CD14-positive monocyte (primary cell): ENCODE results near the gene LIPE. TPM values are rescaled to one million over a fixed set of nuclear protein-coding genes. Genes with fewer than 3 reads are reported as not detected.
A peak's percentile ranks its signal among the peaks of the same experiment; 100 is the strongest.

Source experiments
- DNase-seq, 3 donors: peaks; one replicate each; pipeline ENCODE4 v3.0.0-alpha.2; 2011 to 2022
- H2AFZ ChIP-seq: 2 replicates; pipeline ENCODE4 v1.6.0; 2012; ENCODE audit warnings: mild to moderate bottlenecking, low read depth, low read length, inconsistent platforms; ENCODE audit not compliant: insufficient read depth, poor library complexity, severe bottlenecking
- H3K27ac ChIP-seq, 2 donors: 1 replicate in 1 of 2; 2 replicates in 1 of 2; pipeline ENCODE4 v1.5.1; 2012 to 2013; ENCODE audit warnings: low read length in 2 of 2, control low read depth in 1 of 2, inconsistent platforms in 1 of 2, low read depth in 1 of 2, mild to moderate bottlenecking in 1 of 2
- H3K27me3 ChIP-seq, 2 donors: one replicate each; pipeline versions ENCODE4 v1.6.0 to v1.6.1; 2011 to 2013; ENCODE audit warnings: low read length in 2 of 2; ENCODE audit not compliant: control insufficient read depth in 2 of 2, insufficient read depth in 2 of 2
- H3K36me3 ChIP-seq, 2 donors: replicated peaks in 1 of 2; 1 replicate in 1 of 2; 2 replicates in 1 of 2; pipeline versions ENCODE4 v1.5.1 to v1.6.1; 2012 to 2013; ENCODE audit warnings: low read length in 2 of 2, control low read depth in 1 of 2, inconsistent platforms in 1 of 2, mild to moderate bottlenecking in 1 of 2; ENCODE audit not compliant: insufficient read depth in 2 of 2, control insufficient read depth in 1 of 2
- H3K4me1 ChIP-seq, 2 donors: 1 replicate in 1 of 2; 2 replicates in 1 of 2; pipeline versions ENCODE4 v1.5.1 to v1.6.1; 2012 to 2013; ENCODE audit warnings: low read length in 2 of 2, control low read depth in 1 of 2, inconsistent platforms in 1 of 2, mild to moderate bottlenecking in 1 of 2, moderate library complexity in 1 of 2; ENCODE audit not compliant: insufficient read depth in 2 of 2, control insufficient read depth in 1 of 2
- H3K4me2 ChIP-seq: replicated peaks from 2 replicates; pipeline ENCODE3; 2012; ENCODE audit warnings: low read length, moderate library complexity, mild to moderate bottlenecking; ENCODE audit not compliant: poor library complexity, severe bottlenecking; ENCODE audit errors: extremely low read depth
- H3K4me3 ChIP-seq, 3 experiments: fragments of 200-600 bp in 1 of 3; sonication (generic) in 1 of 3; replicated peaks in 1 of 3; 1 replicate in 2 of 3; 2 replicates in 1 of 3; pipeline ENCODE4 v1.5.1; 2011 to 2013; ENCODE audit warnings: low read length in 3 of 3, mild to moderate bottlenecking in 3 of 3, control low read depth in 2 of 3, low read depth in 2 of 3, inconsistent platforms in 1 of 3, moderate library complexity in 1 of 3
- H3K79me2 ChIP-seq: 2 replicates; pipeline ENCODE4 v1.6.0; 2012; ENCODE audit warnings: mild to moderate bottlenecking, control low read depth, inconsistent platforms, low read length, moderate library complexity; ENCODE audit not compliant: insufficient read depth
- H3K9ac ChIP-seq: 2 replicates; pipeline ENCODE4 v1.6.0; 2017; ENCODE audit warnings: low read length, mild to moderate bottlenecking; ENCODE audit not compliant: insufficient read depth, poor library complexity, severe bottlenecking
- H3K9me3 ChIP-seq, 2 donors: replicated peaks in 1 of 2; 1 replicate in 1 of 2; 2 replicates in 1 of 2; pipeline versions ENCODE4 v1.5.1 to v1.6.1; 2012 to 2013; ENCODE audit warnings: low read length in 2 of 2, control low read depth in 1 of 2; ENCODE audit not compliant: control insufficient read depth in 1 of 2, insufficient read depth in 1 of 2
- H4K20me1 ChIP-seq: 2 replicates; pipeline ENCODE4 v1.6.0; 2012; ENCODE audit warnings: mild to moderate bottlenecking, low read length, control low read depth, moderate library complexity; ENCODE audit not compliant: insufficient read depth
- H3K27ac Mint-ChIP-seq, 7 donors: one replicate each; pipeline ENCODE4 v1.8.0; 2020; ENCODE audit warnings: mild to moderate bottlenecking in 7 of 7, mixed read lengths in 7 of 7, moderate library complexity in 6 of 7, inconsistent platforms in 2 of 7
- H3K27me3 Mint-ChIP-seq, 3 donors: one replicate each; pipeline ENCODE4 v1.8.0; 2021 to 2022; ENCODE audit warnings: low read depth in 3 of 3, mild to moderate bottlenecking in 3 of 3, mixed read lengths in 3 of 3, moderate library complexity in 3 of 3, inconsistent platforms in 1 of 3
- H3K36me3 Mint-ChIP-seq, 2 donors: one replicate each; pipeline ENCODE4 v1.8.0; 2020; ENCODE audit warnings: mixed read lengths in 2 of 2, inconsistent platforms in 1 of 2, mild to moderate bottlenecking in 1 of 2
- H3K4me1 Mint-ChIP-seq: one replicate; pipeline ENCODE4 v1.8.0; 2020; ENCODE audit warnings: mild to moderate bottlenecking, mixed read lengths
- H3K4me3 Mint-ChIP-seq, 2 donors: one replicate each; pipeline ENCODE4 v1.8.0; 2020; ENCODE audit warnings: mild to moderate bottlenecking in 2 of 2, mixed read lengths in 2 of 2, moderate library complexity in 1 of 2
- H3K9me3 Mint-ChIP-seq, 7 donors: one replicate each; pipeline ENCODE4 v1.8.0; 2020 to 2022; ENCODE audit warnings: mixed read lengths in 7 of 7, mild to moderate bottlenecking in 6 of 7, moderate library complexity in 6 of 7, inconsistent platforms in 2 of 7
- WGBS: methylation state at CpG from one replicate; pipeline ENCODE4 v1.1.5; 2013; ENCODE audit warnings: missing lambda C conversion rate; ENCODE audit not compliant: insufficient coverage; 5-methylcytosine and 5-hydroxymethylcytosine counted together
- intact Hi-C, 2 donors: fragments of 100-400 bp; cut with micrococcal nuclease; formaldehyde crosslinking; loops; one replicate each; pipeline versions ENCODE4 v1.15.0 to v1.15.1; 2023
- polyA plus RNA-seq, 3 donors: library from polyadenylated mRNA; depleted of rRNA in 1 of 3; unstranded in 2 of 3; stranded (reverse) in 1 of 3; fragments of 300-500 nt in 2 of 3; fragments of >200 nt in 1 of 3; fragmentation: Illumina TruSeq in 2 of 3; gene quantifications; 1 replicate in 2 of 3; 2 replicates in 1 of 3; pipeline ENCODE4 v1.2.3, GENCODE V29; 2012 to 2021
- TF ChIP-seq, protein P1 (sequence below): fragments of 200-600 bp; IDR thresholded peaks from one replicate; pipeline ENCODE4 v1.8.0; 2022; ENCODE audit warnings: antibody characterized with exemption, mild to moderate bottlenecking

LIPE gene
- polyA plus RNA-seq, 3 donors = 0.31 TPM; not detected in 2

DNA sequence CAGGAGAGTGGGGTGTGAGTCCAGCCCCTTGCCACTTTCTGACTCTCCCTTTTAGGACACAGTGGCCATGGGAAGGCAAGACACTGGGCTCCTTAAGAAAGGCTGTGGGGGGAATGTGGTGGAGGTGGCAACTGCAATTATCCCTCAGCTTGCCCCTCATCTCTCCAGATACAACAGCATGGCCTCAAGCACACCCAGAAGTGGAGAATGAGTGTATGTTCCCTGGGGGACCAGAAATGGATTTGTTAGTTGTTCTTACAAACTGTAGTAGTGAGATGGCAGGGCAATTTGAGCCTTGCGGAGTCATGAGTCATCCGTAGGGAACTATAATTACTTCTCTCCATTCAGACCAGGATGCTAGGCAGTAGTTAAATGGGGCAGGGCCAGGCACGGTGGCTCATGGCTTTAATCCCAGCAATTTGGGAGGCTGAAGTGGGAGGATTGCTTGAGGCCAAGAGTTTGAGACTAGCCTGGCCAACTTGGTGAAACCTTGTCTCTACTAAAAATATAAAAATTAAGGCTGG is 41.1 kb upstream of the LIPE start:
- no peaks in the 10 kb centered on the region for H3K36me3 Mint-ChIP-seq
- no peak overlapping the region for H3K27ac Mint-ChIP-seq
- H3K4me2 ChIP-seq = no peak overlapping the region

DNA sequence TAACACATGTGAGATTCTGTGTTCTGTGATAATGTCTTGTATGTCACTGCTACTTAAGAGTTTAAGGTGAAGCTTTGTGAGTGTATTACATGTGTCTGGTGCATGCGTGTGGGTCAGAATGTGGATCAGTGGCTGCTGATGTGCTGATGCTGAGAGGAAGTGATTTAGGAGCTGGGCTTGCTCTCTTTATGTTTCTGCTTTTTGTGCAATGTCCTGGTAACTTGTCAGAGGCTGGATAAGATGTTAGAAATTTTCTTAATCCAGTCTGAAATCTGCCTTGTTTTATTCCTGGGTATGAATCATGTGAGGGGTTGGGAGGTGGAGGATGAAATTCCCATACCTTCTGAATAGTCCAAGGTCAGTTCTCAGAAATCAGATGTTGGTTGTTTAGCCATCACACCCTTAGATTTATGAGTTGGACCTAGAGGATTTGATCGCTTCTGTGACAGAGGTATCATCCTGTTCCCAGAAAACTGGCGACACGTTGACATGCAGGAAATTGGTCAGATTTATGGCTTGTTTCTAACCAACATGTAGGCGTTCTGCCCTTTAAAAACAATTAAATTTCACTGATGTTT is 40.1 kb upstream of the LIPE start:
- H3K27me3 ChIP-seq = no peaks in the 10 kb centered on the region
- Mint-ChIP-seq H3K9me3 (no peaks in the 10 kb centered on the region), H3K4me3 (no peak overlapping the region), H3K27ac (peak overlapping the region in 2 of 7 donors; percentile 1 to 78), H3K27me3 (peaks cover 0 to 10% (median 4%) of the 10 kb centered on the region in 3 donors), H3K36me3 (no peaks in the 10 kb centered on the region), H3K4me1 (peaks cover 40% of the 10 kb centered on the region)
- no peaks in the 10 kb centered on the region for H3K79me2 ChIP-seq
- intact Hi-C loops = no loop called here
- 2% methylated on average over 5 of the region's 5 CpGs for WGBS
- no peak overlapping the region for H3K4me2 ChIP-seq
- no peaks in the 10 kb centered on the region for H3K36me3 ChIP-seq
- H3K27ac ChIP-seq = no peak overlapping the region
- H3K4me3 ChIP-seq = no peak overlapping the region
- TF ChIP-seq, protein P1, sequence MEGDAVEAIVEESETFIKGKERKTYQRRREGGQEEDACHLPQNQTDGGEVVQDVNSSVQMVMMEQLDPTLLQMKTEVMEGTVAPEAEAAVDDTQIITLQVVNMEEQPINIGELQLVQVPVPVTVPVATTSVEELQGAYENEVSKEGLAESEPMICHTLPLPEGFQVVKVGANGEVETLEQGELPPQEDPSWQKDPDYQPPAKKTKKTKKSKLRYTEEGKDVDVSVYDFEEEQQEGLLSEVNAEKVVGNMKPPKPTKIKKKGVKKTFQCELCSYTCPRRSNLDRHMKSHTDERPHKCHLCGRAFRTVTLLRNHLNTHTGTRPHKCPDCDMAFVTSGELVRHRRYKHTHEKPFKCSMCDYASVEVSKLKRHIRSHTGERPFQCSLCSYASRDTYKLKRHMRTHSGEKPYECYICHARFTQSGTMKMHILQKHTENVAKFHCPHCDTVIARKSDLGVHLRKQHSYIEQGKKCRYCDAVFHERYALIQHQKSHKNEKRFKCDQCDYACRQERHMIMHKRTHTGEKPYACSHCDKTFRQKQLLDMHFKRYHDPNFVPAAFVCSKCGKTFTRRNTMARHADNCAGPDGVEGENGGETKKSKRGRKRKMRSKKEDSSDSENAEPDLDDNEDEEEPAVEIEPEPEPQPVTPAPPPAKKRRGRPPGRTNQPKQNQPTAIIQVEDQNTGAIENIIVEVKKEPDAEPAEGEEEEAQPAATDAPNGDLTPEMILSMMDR = no peak
- H2AFZ ChIP-seq = no peak overlapping the region
- H3K9ac ChIP-seq = no peak overlapping the region
- no peaks in the 10 kb centered on the region for H4K20me1 ChIP-seq
- no peaks in the 10 kb centered on the region for H3K9me3 ChIP-seq
- DNase-seq = peak; percentile 17 to 30 (median 28)
- H3K4me1 ChIP-seq = peaks cover 31 to 32% of the 10 kb centered on the region in 2 donors

More for the DNA sequence above, 41.1 kb upstream of the LIPE start:
- WGBS = no CpG with 5 or more reads among the region's 3 CpGs
- H2AFZ ChIP-seq = no peak overlapping the region
- H3K9ac ChIP-seq = no peak overlapping the region
- peaks cover 31 to 32% of the 10 kb centered on the region in 2 donors for H3K4me1 ChIP-seq
- intact Hi-C loops = no loop called here
- Mint-ChIP-seq H3K9me3 (no peaks in the 10 kb centered on the region), H3K4me3 (peak overlapping the region in 1 of 2 donors; percentile 31), H3K27me3 (peaks cover 3 to 13% (median 7%) of the 10 kb centered on the region in 3 donors), H3K4me1 (peaks cover 40% of the 10 kb centered on the region)
- no peak overlapping the region for H3K27ac ChIP-seq
- TF ChIP-seq, protein P1 = no peak
- no peak for DNase-seq
- H3K79me2 ChIP-seq = no peaks in the 10 kb centered on the region
- no peak overlapping the region for H3K4me3 ChIP-seq
- H3K9me3 ChIP-seq = no peaks in the 10 kb centered on the region
- peaks cover 2% of the 10 kb centered on the region in 2 donors for H3K27me3 ChIP-seq
- H4K20me1 ChIP-seq = no peaks in the 10 kb centered on the region
- no peaks in the 10 kb centered on the region for H3K36me3 ChIP-seq
